ENCODE measurements around the gene TCF7L2.

The TCF7L2 gene

DNA sequence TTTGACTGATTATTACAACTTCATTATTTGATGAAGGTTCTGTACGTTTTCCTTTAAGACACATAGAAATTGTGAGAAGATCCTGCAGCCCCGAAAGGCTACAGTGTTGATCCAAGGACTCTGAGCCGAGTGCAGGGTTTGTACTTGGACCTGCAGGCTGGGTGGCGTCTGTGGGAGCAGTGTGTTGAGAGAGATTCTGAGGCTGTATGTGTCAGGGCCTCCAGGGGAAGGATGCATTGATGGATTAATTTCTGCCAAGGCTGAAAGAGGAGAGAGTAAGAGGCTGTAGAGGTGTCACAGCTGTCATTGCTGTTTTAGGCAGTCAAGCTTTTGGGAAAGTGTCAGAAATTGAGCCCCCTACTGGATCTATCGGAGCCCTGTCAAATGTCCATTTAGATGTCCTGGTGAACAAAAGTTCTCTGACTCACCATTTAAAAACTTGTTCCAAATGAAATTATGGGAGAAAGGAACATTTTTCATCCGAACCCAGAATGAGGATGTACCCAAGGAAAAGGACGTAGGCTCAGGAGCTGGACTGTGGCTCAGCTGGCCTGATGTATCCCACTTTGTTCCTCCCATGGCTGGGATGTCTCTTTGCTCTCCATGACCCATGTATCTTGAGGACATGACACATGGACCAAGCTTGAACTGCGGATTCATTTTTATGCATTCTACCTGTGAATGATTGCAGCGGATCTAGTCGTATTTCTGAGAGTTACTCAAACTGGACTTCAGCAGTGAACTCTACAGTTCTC lies 102.2 kb downstream of the TCF7L2 start:
- DNase-seq (ENCODE audit: insufficient read length, low spot score) (no peak), FAIRE-seq (no peak)
- TF ChIP-seq, protein P1, sequence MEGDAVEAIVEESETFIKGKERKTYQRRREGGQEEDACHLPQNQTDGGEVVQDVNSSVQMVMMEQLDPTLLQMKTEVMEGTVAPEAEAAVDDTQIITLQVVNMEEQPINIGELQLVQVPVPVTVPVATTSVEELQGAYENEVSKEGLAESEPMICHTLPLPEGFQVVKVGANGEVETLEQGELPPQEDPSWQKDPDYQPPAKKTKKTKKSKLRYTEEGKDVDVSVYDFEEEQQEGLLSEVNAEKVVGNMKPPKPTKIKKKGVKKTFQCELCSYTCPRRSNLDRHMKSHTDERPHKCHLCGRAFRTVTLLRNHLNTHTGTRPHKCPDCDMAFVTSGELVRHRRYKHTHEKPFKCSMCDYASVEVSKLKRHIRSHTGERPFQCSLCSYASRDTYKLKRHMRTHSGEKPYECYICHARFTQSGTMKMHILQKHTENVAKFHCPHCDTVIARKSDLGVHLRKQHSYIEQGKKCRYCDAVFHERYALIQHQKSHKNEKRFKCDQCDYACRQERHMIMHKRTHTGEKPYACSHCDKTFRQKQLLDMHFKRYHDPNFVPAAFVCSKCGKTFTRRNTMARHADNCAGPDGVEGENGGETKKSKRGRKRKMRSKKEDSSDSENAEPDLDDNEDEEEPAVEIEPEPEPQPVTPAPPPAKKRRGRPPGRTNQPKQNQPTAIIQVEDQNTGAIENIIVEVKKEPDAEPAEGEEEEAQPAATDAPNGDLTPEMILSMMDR (IDR thresholded peaks at IDR 0.05; ENCODE audit: insufficient read depth, missing control alignments) = no peak

- TF ChIP-seq, protein P1 (IDR thresholded peaks at IDR 0.05; ENCODE audit: insufficient read depth, missing control alignments) = no peak
- DNase-seq (ENCODE audit: insufficient read length, low spot score) (no peak), FAIRE-seq (no peak)
Measured at GRCh38 chr10:113053091-113053490, 103.0 kb downstream of the TCF7L2 start.

DNA sequence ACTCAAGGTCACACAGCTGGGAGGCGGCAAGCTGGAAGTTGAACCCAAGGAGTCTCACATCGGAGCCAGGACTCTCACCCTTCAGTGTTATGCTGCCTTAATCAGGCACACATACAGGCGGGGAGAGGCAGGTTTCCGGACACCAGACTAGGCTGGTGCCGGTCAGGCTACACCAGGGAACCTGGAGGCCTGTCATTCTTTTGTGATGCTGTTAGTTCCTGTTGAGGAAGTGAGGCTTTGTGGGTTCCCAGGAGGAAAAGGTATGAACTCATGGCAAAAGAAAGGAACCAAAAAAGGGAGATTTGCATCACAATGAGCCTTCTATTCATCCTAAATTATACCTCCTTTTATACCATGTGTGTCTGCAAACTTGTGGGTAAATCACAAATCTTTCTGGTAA lies 103.8 kb downstream of the TCF7L2 start:
- DNase-seq (ENCODE audit: insufficient read length, low spot score) (no peak), FAIRE-seq (no peak)

GRCh38 chr10:113055458-113055857 lies 105.4 kb downstream of the TCF7L2 start:
- FAIRE-seq (no peak), DNase-seq (ENCODE audit: insufficient read length, low spot score) (no peak)
- TF ChIP-seq, protein P1 (IDR thresholded peaks at IDR 0.05; ENCODE audit: insufficient read depth, missing control alignments) = no peak

More for the DNA sequence above, 103.8 kb downstream of the TCF7L2 start:
- TF ChIP-seq, protein P1 (IDR thresholded peaks at IDR 0.05; ENCODE audit: insufficient read depth, missing control alignments) = no peak

- DNase-seq (ENCODE audit: insufficient read length, low spot score) (no peak), FAIRE-seq (no peak)
- TF ChIP-seq, protein P1 (IDR thresholded peaks at IDR 0.05; ENCODE audit: insufficient read depth, missing control alignments) = no peak
Measured at GRCh38 chr10:113056030-113056429, 106.0 kb downstream of the TCF7L2 start.

DNA sequence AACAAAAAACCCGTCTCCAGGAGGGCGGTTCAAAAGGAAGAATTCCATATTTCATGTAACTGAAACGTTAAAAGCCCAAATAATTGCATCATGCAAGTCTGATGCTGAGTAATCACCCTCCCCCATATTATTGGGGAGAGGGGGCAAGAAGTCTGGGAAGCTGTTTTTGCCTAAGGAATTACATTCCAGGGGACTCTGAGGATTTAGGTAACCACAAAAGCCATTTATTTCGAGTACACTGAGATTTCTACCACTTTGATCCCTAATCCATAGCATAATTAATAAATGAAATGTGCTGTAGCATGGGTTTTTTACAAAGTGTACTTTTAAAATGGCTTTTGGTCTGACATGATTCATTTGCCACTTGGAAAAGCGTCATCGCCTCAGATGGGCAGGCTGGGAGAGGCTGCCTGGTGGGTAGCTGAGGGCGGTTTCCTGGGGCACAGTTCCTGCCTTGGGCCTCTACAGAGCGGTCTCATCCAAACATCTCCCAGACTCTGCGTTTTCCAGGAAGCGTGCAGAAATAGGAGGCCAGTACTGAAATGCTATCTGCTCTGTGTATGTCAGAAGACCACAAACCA lies 106.5 kb downstream of the TCF7L2 start:
- FAIRE-seq (no peak), DNase-seq (ENCODE audit: insufficient read length, low spot score) (no peak)
- TF ChIP-seq, protein P1 (IDR thresholded peaks at IDR 0.05; ENCODE audit: insufficient read depth, missing control alignments) = no peak

DNA sequence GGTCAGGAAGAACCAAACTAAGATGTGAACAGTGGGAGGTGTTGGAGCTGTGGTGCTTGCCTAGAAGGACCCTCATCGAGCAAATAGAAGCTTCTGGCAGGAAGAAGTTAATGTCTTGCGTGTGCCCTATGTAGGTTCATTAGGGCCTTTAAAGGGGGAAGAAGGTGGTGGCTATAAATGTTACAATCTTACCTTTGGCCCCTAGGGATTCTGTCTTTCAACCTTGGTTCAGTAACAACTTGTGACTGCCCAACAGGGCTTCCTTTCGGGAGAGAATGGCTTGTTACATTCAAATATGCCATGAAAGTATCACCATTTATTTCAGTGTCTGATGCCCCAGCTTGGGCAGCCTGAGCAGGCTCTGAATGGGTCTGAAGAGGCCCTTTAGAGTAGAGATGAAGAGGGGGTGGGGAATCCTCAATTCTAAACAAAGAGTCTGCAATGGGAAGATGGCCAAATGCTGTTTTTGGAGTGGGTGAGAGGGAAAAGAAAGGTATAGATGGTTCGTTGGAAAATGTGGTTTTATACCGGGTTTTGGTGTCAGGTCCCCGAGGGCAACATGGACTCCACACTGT lies 108.0 kb downstream of the TCF7L2 start:
- DNase-seq (ENCODE audit: insufficient read length, low spot score) = no peak
- FAIRE-seq = no peak
- TF ChIP-seq, protein P1 (IDR thresholded peaks at IDR 0.05; ENCODE audit: insufficient read depth, missing control alignments) = no peak
